BLaER1 treated with 17β-estradiol and CSF1 and Interleukin-3, amounts not matched to agents 10 nM and 100 nM (cell line): ENCODE data around the gene IER5.

Experiments
- H3K27ac ChIP-seq, 11 experiments: shearing (Covaris generic); formaldehyde crosslinking; 2 replicates each; pipeline ENCODE4 v1.8.1; 2022
- H3K27me3 ChIP-seq, 11 experiments: shearing (Covaris generic); formaldehyde crosslinking; 2 replicates each; pipeline ENCODE4 v1.8.1; 2022
- H3K36me3 ChIP-seq, 11 experiments: shearing (Covaris generic); formaldehyde crosslinking; 2 replicates each; pipeline ENCODE4 v1.8.1; 2022
- H3K4me1 ChIP-seq, 10 experiments: shearing (Covaris generic); formaldehyde crosslinking; 2 replicates each; pipeline ENCODE4 v1.8.1; 2022
- H3K4me2 ChIP-seq, 11 experiments: shearing (Covaris generic); formaldehyde crosslinking; 2 replicates each; pipeline ENCODE4 v1.8.1; 2022
- H3K4me3 ChIP-seq, 10 experiments: shearing (Covaris generic); formaldehyde crosslinking; 2 replicates each; pipeline ENCODE4 v1.8.1; 2022
- H3K9ac ChIP-seq, 11 experiments: shearing (Covaris generic); formaldehyde crosslinking; 2 replicates each; pipeline ENCODE4 v1.8.1; 2022
- H3K9me3 ChIP-seq, 11 experiments: shearing (Covaris generic); formaldehyde crosslinking; replicated peaks in 1 of 11; 2 replicates each; pipeline ENCODE4 v1.8.1; 2022
- H4K20me1 ChIP-seq, 11 experiments: shearing (Covaris generic); formaldehyde crosslinking; 2 replicates each; pipeline ENCODE4 v1.8.1; 2022
- Cebpa-rat ChIP-seq, 11 experiments: shearing (Covaris generic); IDR thresholded peaks; 2 replicates each; pipeline ENCODE4 v1.8.1; 2022

IER5 gene

GRCh38 chr1:181103399-181103798 lies 14.9 kb downstream of the IER5 start:
- H4K20me1 ChIP-seq, result no peaks in the 10 kb centered on the region
- peak overlapping the region in 4 of 11 experiments; percentile 18 to 95 (median 38); a peak in 4 of 22 replicates for H3K27ac ChIP-seq
- H3K4me1 ChIP-seq, result peaks cover 87 to 96% (median 93%) of the 10 kb centered on the region in 10 experiments
- no peaks in the 10 kb centered on the region for H3K9me3 ChIP-seq
- peak overlapping the region; percentile 92 to 99 (median 98) for H3K4me2 ChIP-seq
- no peak for TF ChIP-seq Cebpa-rat (IDR thresholded peaks at IDR 0.05)
- no peak overlapping the region for H3K9ac ChIP-seq
- H3K27me3 ChIP-seq, result no peaks in the 10 kb centered on the region
- no peaks in the 10 kb centered on the region for H3K36me3 ChIP-seq
- H3K4me3 ChIP-seq, result no peak overlapping the region

- no peaks in the 10 kb centered on the region for H3K36me3 ChIP-seq
- peak overlapping the region; percentile 78 to 96 (median 94) for H3K27ac ChIP-seq
- H4K20me1 ChIP-seq, result no peaks in the 10 kb centered on the region
- H3K9me3 ChIP-seq, result no peaks in the 10 kb centered on the region
- peak overlapping the region; percentile 92 to 99 (median 98) for H3K4me2 ChIP-seq
- H3K27me3 ChIP-seq, result no peaks in the 10 kb centered on the region
- no peak for TF ChIP-seq Cebpa-rat (IDR thresholded peaks at IDR 0.05)
- peak overlapping the region; percentile 86 to 95 (median 92) for H3K9ac ChIP-seq
- H3K4me3 ChIP-seq, result peak overlapping the region; percentile 65 to 82 (median 76)
- H3K4me1 ChIP-seq, result peaks cover 80 to 96% (median 94%) of the 10 kb centered on the region in 10 experiments
Observed at GRCh38 chr1:181104042-181104789, 15.7 kb downstream of the IER5 start.

- Histone ChIP-seq H3K4me2 (peak overlapping the region; percentile 92 to 99 (median 98)), H3K4me3 (peak overlapping the region; percentile 65 to 82 (median 76)), H3K9ac (peak overlapping the region; percentile 86 to 95 (median 92)), H3K27me3 (no peaks in the 10 kb centered on the region), H3K9me3 (no peaks in the 10 kb centered on the region), H3K4me1 (peaks cover 74 to 92% (median 90%) of the 10 kb centered on the region in 10 experiments), H3K36me3 (no peaks in the 10 kb centered on the region), H3K27ac (peak overlapping the region; percentile 78 to 96 (median 94)), H4K20me1 (no peaks in the 10 kb centered on the region)
- no peak for TF ChIP-seq Cebpa-rat (IDR thresholded peaks at IDR 0.05)
Observed at GRCh38 chr1:181104790-181105133, 16.3 kb downstream of the IER5 start.

GRCh38 chr1:181105134-181106021 lies 16.9 kb downstream of the IER5 start:
- no peaks in the 10 kb centered on the region for H3K27me3 ChIP-seq

GRCh38 chr1:181106022-181106312 lies 17.5 kb downstream of the IER5 start:
- no peaks in the 10 kb centered on the region for H4K20me1 ChIP-seq
- no peaks in the 10 kb centered on the region for H3K27me3 ChIP-seq
- H3K27ac ChIP-seq, result peak overlapping the region in 9 of 11 experiments; percentile 60 to 76 (median 70); a peak in 17 of 22 replicates
- peak overlapping the region in 9 of 11 experiments; percentile 65 to 77 (median 69); a peak in 18 of 22 replicates for H3K9ac ChIP-seq
- H3K9me3 ChIP-seq, result no peaks in the 10 kb centered on the region
- H3K36me3 ChIP-seq, result no peaks in the 10 kb centered on the region
- peak overlapping the region; percentile 90 to 98 (median 96) for H3K4me2 ChIP-seq
- no peak for TF ChIP-seq Cebpa-rat (IDR thresholded peaks at IDR 0.05)
- peaks cover 62 to 88% (median 78%) of the 10 kb centered on the region in 10 experiments for H3K4me1 ChIP-seq
- H3K4me3 ChIP-seq, result peak overlapping the region; percentile 59 to 82 (median 74); a peak in 16 of 20 replicates

More at GRCh38 chr1:181105134-181106021, 16.9 kb downstream of the IER5 start:
- Histone ChIP-seq H3K36me3 (no peaks in the 10 kb centered on the region), H3K4me2 (peak overlapping the region; percentile 96 to 99 (median 98)), H3K9me3 (no peaks in the 10 kb centered on the region), H3K9ac (peak overlapping the region; percentile 86 to 95 (median 92)), H3K27ac (peak overlapping the region; percentile 78 to 96 (median 94)), H3K4me1 (peaks cover 68 to 91% (median 84%) of the 10 kb centered on the region in 10 experiments), H3K4me3 (peak overlapping the region; percentile 65 to 82 (median 76)), H4K20me1 (no peaks in the 10 kb centered on the region)
- no peak for TF ChIP-seq Cebpa-rat (IDR thresholded peaks at IDR 0.05)

GRCh38 chr1:181106479-181106878 lies 18.0 kb downstream of the IER5 start:
- Histone ChIP-seq H4K20me1 (no peaks in the 10 kb centered on the region), H3K4me2 (peak overlapping the region; percentile 90 to 98 (median 96)), H3K9ac (no peak overlapping the region), H3K9me3 (no peaks in the 10 kb centered on the region), H3K27me3 (no peaks in the 10 kb centered on the region), H3K36me3 (no peaks in the 10 kb centered on the region), H3K27ac (0 out of 22 replicates have a peak overlapping the region, but pooled peaks of 1 of the 11 experiments have one; percentile 70), H3K4me1 (peaks cover 58 to 83% (median 73%) of the 10 kb centered on the region in 10 experiments), H3K4me3 (no peak overlapping the region; a peak in 1 of 20 replicates)
- no peak for TF ChIP-seq Cebpa-rat (IDR thresholded peaks at IDR 0.05)

GRCh38 chr1:181107711-181108110 lies 19.2 kb downstream of the IER5 start:
- H3K9me3 ChIP-seq, result no peaks in the 10 kb centered on the region
- no peak overlapping the region for H3K4me3 ChIP-seq
- H3K27ac ChIP-seq, result no peak overlapping the region
- H3K27me3 ChIP-seq, result no peaks in the 10 kb centered on the region
- no peak for TF ChIP-seq Cebpa-rat (IDR thresholded peaks at IDR 0.05)
- peak overlapping the region; percentile 12 to 98 (median 94); a peak in 20 of 22 replicates for H3K4me2 ChIP-seq
- no peaks in the 10 kb centered on the region for H3K36me3 ChIP-seq
- no peaks in the 10 kb centered on the region for H4K20me1 ChIP-seq
- peaks cover 58 to 82% (median 72%) of the 10 kb centered on the region in 10 experiments for H3K4me1 ChIP-seq
- H3K9ac ChIP-seq, result no peak overlapping the region

- no peaks in the 10 kb centered on the region for H4K20me1 ChIP-seq
- H3K9me3 ChIP-seq, result no peaks in the 10 kb centered on the region
- peak overlapping the region in 9 of 11 experiments; percentile 36 to 98 (median 96); a peak in 18 of 22 replicates for H3K4me2 ChIP-seq
- H3K4me1 ChIP-seq, result peaks cover 58 to 82% (median 72%) of the 10 kb centered on the region in 10 experiments
- no peak overlapping the region for H3K4me3 ChIP-seq
- no peak for TF ChIP-seq Cebpa-rat (IDR thresholded peaks at IDR 0.05)
- H3K27ac ChIP-seq, result no peak overlapping the region
- H3K9ac ChIP-seq, result no peak overlapping the region
- H3K27me3 ChIP-seq, result no peaks in the 10 kb centered on the region
- H3K36me3 ChIP-seq, result no peaks in the 10 kb centered on the region
Observed at GRCh38 chr1:181108304-181108867, 19.9 kb downstream of the IER5 start.

- Histone ChIP-seq H3K9ac (no peak overlapping the region), H3K9me3 (no peaks in the 10 kb centered on the region), H4K20me1 (no peaks in the 10 kb centered on the region), H3K4me2 (no peak overlapping the region), H3K4me3 (no peak overlapping the region), H3K36me3 (no peaks in the 10 kb centered on the region), H3K4me1 (peaks cover 52 to 77% (median 62%) of the 10 kb centered on the region in 10 experiments), H3K27me3 (no peaks in the 10 kb centered on the region), H3K27ac (no peak overlapping the region)
- TF ChIP-seq Cebpa-rat (IDR thresholded peaks at IDR 0.05), result no peak
Observed at GRCh38 chr1:181110013-181110412, 21.5 kb downstream of the IER5 start.
